HEK293 (cell line): ENCODE results near the gene INPP4B.

Experiments used
- CTCF ChIA-PET: fragments of 350-600 bp; formaldehyde crosslinking; extraction: SDS; loops from one replicate; lab custom pipeline; 2021; ENCODE audit warnings: antibody characterized with exemption; lab: Yijun Ruan, JAX
- POLR2A ChIA-PET: fragments of 300-600 bp; formaldehyde crosslinking; extraction: SDS; loops from one replicate; lab custom pipeline; 2020; ENCODE audit warnings: antibody characterized with exemption, inconsistent platforms; lab: Yijun Ruan, JAX
- H3K27ac ChIP-seq: fragments of 200-500 bp; sonication (Bioruptor generic); 2 replicates; pipeline ENCODE4 v1.5.1; 2014; ENCODE audit warnings: low read depth, low read length, control low read depth, inconsistent platforms; ENCODE audit errors: extremely low read depth
- H3K36me3 ChIP-seq, 2 experiments: fragments of 200-500 bp in 1 of 2; sonication (Bioruptor generic) in 1 of 2; 1 replicate in 1 of 2; 2 replicates in 1 of 2; pipeline ENCODE4 v1.5.1; 2014 to 2017; ENCODE audit warnings: inconsistent platforms in 2 of 2, low read length in 2 of 2; ENCODE audit not compliant: control insufficient read depth in 2 of 2, insufficient read depth in 1 of 2
- H3K4me1 ChIP-seq: fragments of 200-500 bp; sonication (Bioruptor generic); 2 replicates; pipeline ENCODE4 v1.5.1; 2014; ENCODE audit warnings: mild to moderate bottlenecking, low read length, inconsistent platforms; ENCODE audit not compliant: control insufficient read depth, insufficient read depth
- H3K4me3 ChIP-seq: 2 replicates; pipeline ENCODE4 v1.5.1; 2011; ENCODE audit warnings: low read depth, mild to moderate bottlenecking, control low read depth, low read length, moderate library complexity
- H3K9me3 ChIP-seq: fragments of 200-500 bp; sonication (Bioruptor generic); 2 replicates; pipeline ENCODE4 v1.5.1; 2014; ENCODE audit warnings: low read depth, low read length, inconsistent platforms; ENCODE audit not compliant: control insufficient read depth, insufficient read depth
- FEZF1 ChIP-seq: fragments of 450-650 bp; formaldehyde crosslinking; IDR thresholded peaks from 2 replicates; pipeline ENCODE4 v1.5.1; 2016; ENCODE audit warnings: missing biosample characterization, missing genetic modification characterization
- IKZF3 ChIP-seq: fragments of 450-650 bp; IDR thresholded peaks from 2 replicates; pipeline ENCODE4 v1.5.0; 2018; ENCODE audit warnings: missing biosample characterization, mild to moderate bottlenecking, missing genetic modification characterization, moderate library complexity
- PRDM10 ChIP-seq: fragments of 450-650 bp; formaldehyde crosslinking; IDR thresholded peaks from 2 replicates; pipeline ENCODE4 v1.5.1; 2016; ENCODE audit warnings: missing biosample characterization, missing genetic modification characterization
- PRDM6 ChIP-seq: fragments of 450-650 bp; formaldehyde crosslinking; IDR thresholded peaks from 2 replicates; pipeline ENCODE4 v1.5.1; 2017; ENCODE audit warnings: missing biosample characterization, missing genetic modification characterization
- ZBTB21 ChIP-seq: fragments of 450-650 bp; formaldehyde crosslinking; IDR thresholded peaks from 2 replicates; pipeline ENCODE4 v1.5.1; 2017; ENCODE audit warnings: missing biosample characterization, missing genetic modification characterization
- ZNF138 ChIP-seq: fragments of 450-650 bp; formaldehyde crosslinking; IDR thresholded peaks from 2 replicates; pipeline ENCODE4 v1.5.1; 2016; ENCODE audit warnings: missing biosample characterization, missing genetic modification characterization, borderline replicate concordance
- ZNF211 ChIP-seq: fragments of 450-650 bp; formaldehyde crosslinking; IDR thresholded peaks from 2 replicates; pipeline ENCODE4 v1.5.1; 2016; ENCODE audit warnings: low read depth, missing biosample characterization, missing genetic modification characterization
- ZNF23 ChIP-seq: fragments of 450-650 bp; formaldehyde crosslinking; IDR thresholded peaks from 2 replicates; pipeline ENCODE4 v1.5.1; 2016; ENCODE audit warnings: missing biosample characterization, missing genetic modification characterization, borderline replicate concordance
- ZNF280D ChIP-seq: fragments of 450-650 bp; formaldehyde crosslinking; IDR thresholded peaks from 2 replicates; pipeline ENCODE4 v1.5.1; 2016; ENCODE audit warnings: missing biosample characterization, missing genetic modification characterization
- ZNF404 ChIP-seq: fragments of 450-650 bp; formaldehyde crosslinking; IDR thresholded peaks from 2 replicates; pipeline ENCODE4 v1.5.1; 2017; ENCODE audit warnings: missing biosample characterization, missing genetic modification characterization
- ZNF600 ChIP-seq: fragments of 450-650 bp; formaldehyde crosslinking; IDR thresholded peaks from 2 replicates; pipeline ENCODE4 v1.5.1; 2016; ENCODE audit warnings: missing biosample characterization, missing genetic modification characterization
- ZNF610 ChIP-seq: fragments of 450-650 bp; formaldehyde crosslinking; IDR thresholded peaks from 2 replicates; pipeline ENCODE4 v1.5.1; 2016; ENCODE audit warnings: missing biosample characterization, missing genetic modification characterization, borderline replicate concordance
- ZNF660 ChIP-seq: fragments of 450-650 bp; IDR thresholded peaks from 2 replicates; pipeline ENCODE4 v1.5.1; 2018; ENCODE audit warnings: missing biosample characterization, mild to moderate bottlenecking, missing genetic modification characterization
- ZSCAN30 ChIP-seq: fragments of 450-650 bp; IDR thresholded peaks from 2 replicates; pipeline ENCODE4 v1.5.1; 2018; ENCODE audit warnings: missing biosample characterization, mild to moderate bottlenecking, missing genetic modification characterization, moderate library complexity
- TF ChIP-seq, protein P1 (sequence below): fragments of 450-650 bp; formaldehyde crosslinking; IDR thresholded peaks from 2 replicates; pipeline ENCODE4 v1.5.1; 2016; ENCODE audit warnings: missing biosample characterization, missing genetic modification characterization
- TF ChIP-seq, protein P2 (sequence below): fragments of 450-650 bp; formaldehyde crosslinking; IDR thresholded peaks from 2 replicates; pipeline ENCODE4 v1.5.1; 2016; ENCODE audit warnings: missing biosample characterization, missing genetic modification characterization, low read depth

Gene INPP4B

GRCh38 chr4:142211444-142211843 lies 634.7 kb downstream of the INPP4B start:
- TF ChIP-seq ZNF404 (tag by site-specific recombination) (no peak), ZNF138 (tag by site-specific recombination) (no peak)
- TF ChIP-seq, protein P1, sequence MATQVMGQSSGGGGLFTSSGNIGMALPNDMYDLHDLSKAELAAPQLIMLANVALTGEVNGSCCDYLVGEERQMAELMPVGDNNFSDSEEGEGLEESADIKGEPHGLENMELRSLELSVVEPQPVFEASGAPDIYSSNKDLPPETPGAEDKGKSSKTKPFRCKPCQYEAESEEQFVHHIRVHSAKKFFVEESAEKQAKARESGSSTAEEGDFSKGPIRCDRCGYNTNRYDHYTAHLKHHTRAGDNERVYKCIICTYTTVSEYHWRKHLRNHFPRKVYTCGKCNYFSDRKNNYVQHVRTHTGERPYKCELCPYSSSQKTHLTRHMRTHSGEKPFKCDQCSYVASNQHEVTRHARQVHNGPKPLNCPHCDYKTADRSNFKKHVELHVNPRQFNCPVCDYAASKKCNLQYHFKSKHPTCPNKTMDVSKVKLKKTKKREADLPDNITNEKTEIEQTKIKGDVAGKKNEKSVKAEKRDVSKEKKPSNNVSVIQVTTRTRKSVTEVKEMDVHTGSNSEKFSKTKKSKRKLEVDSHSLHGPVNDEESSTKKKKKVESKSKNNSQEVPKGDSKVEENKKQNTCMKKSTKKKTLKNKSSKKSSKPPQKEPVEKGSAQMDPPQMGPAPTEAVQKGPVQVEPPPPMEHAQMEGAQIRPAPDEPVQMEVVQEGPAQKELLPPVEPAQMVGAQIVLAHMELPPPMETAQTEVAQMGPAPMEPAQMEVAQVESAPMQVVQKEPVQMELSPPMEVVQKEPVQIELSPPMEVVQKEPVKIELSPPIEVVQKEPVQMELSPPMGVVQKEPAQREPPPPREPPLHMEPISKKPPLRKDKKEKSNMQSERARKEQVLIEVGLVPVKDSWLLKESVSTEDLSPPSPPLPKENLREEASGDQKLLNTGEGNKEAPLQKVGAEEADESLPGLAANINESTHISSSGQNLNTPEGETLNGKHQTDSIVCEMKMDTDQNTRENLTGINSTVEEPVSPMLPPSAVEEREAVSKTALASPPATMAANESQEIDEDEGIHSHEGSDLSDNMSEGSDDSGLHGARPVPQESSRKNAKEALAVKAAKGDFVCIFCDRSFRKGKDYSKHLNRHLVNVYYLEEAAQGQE: no peak
- TF ChIP-seq, protein P2, sequence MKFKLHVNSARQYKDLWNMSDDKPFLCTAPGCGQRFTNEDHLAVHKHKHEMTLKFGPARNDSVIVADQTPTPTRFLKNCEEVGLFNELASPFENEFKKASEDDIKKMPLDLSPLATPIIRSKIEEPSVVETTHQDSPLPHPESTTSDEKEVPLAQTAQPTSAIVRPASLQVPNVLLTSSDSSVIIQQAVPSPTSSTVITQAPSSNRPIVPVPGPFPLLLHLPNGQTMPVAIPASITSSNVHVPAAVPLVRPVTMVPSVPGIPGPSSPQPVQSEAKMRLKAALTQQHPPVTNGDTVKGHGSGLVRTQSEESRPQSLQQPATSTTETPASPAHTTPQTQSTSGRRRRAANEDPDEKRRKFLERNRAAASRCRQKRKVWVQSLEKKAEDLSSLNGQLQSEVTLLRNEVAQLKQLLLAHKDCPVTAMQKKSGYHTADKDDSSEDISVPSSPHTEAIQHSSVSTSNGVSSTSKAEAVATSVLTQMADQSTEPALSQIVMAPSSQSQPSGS (tag by site-specific recombination): no peak
- no peaks in the 10 kb centered on the region for H3K4me1 ChIP-seq
- H3K27ac ChIP-seq: no peak overlapping the region
- ChIA-PET POLR2A (no interaction called here), CTCF (no interaction called here)
- H3K4me3 ChIP-seq: no peak overlapping the region
- H3K36me3 ChIP-seq: no peaks in the 10 kb centered on the region
- no peaks in the 10 kb centered on the region for H3K9me3 ChIP-seq

GRCh38 chr4:142203505-142203904 lies 642.6 kb downstream of the INPP4B start:
- no peaks in the 10 kb centered on the region for H3K9me3 ChIP-seq
- CTCF ChIA-PET: no interaction called here
- TF ChIP-seq ZNF211: no peak
- no peak for TF ChIP-seq ZBTB21
- TF ChIP-seq, all 188 proteins: peak for 0
- Histone ChIP-seq H3K27ac (no peak overlapping the region), H3K4me3 (no peak overlapping the region), H3K4me1 (no peaks in the 10 kb centered on the region), H3K36me3 (no peaks in the 10 kb centered on the region)
- POLR2A ChIA-PET: no interaction called here

- Histone ChIP-seq H3K27ac (no peak overlapping the region), H3K4me3 (no peak overlapping the region), H3K4me1 (no peaks in the 10 kb centered on the region), H3K9me3 (no peaks in the 10 kb centered on the region), H3K36me3 (no peaks in the 10 kb centered on the region)
- CTCF ChIA-PET: interaction anchor here (0.6 kb wide), 1 partner anchor 40 kb away, joined by 3 read pairs; no protein-coding TSS in a partner anchor
- POLR2A ChIA-PET: no interaction called here
- no peak for TF ChIP-seq ZNF610
- TF ChIP-seq PRDM6 (tag by site-specific recombination): no peak
- TF ChIP-seq ZSCAN30 (tag by site-specific recombination): no peak
- no peak for TF ChIP-seq ZNF660 (tag by site-specific recombination)
- TF ChIP-seq ZNF23 (tag by site-specific recombination): no peak
- TF ChIP-seq ZNF280D (tag by site-specific recombination): no peak
- no peak for TF ChIP-seq FEZF1 (tag by site-specific recombination)
- no peak for TF ChIP-seq IKZF3
- no peak for TF ChIP-seq PRDM10 (tag by site-specific recombination)
- TF ChIP-seq ZNF600 (tag by site-specific recombination): no peak
Observed at GRCh38 chr4:142202404-142203332, 643.4 kb downstream of the INPP4B start.
